Measurements from ENCODE around the gene RNF32.

- no peak for TF ChIP-seq CTCF (IDR thresholded peaks at IDR 0.05)
- no peak for TF ChIP-seq POLR2AphosphoS5 (IDR thresholded peaks at IDR 0.05)
These were observed 9.5 kb downstream of the RNF32 start for GRCh38 chr7:156650042-156650441.
